A172 (cell line): Measurements from ENCODE around the gene ULBP2. TPM values are rescaled to one million over a fixed set of nuclear protein-coding genes. Genes with fewer than 3 reads are reported as not detected.
"Not testable (repeated sequence)": the region's sequence is repeated elsewhere in the genome, so short reads cannot be mapped to it uniquely, and the experiment has no call there.

ENCODE experiments used
- DNase-seq: peaks from one replicate; pipeline ENCODE4 v3.0.0-alpha.2; 2015; ENCODE audit warnings: low spot score
- total RNA-seq: library from RNA; depleted of rRNA; stranded (reverse); fragments of >200 nt; shearing (Covaris generic); gene quantifications from 2 replicates; pipeline ENCODE4 v1.2.3, GENCODE V29; 2014

ULBP2 gene
- total RNA-seq, 1 experiment from 2014 or later: 17.3 TPM

- no peak for DNase-seq
Measured at GRCh38 chr6:149969635-149970034, 27.8 kb downstream of the ULBP2 start.

- DNase-seq: not testable (repeated sequence)
Measured at GRCh38 chr6:149974394-149974793, 32.6 kb downstream of the ULBP2 start.

- DNase-seq: no peak
Measured at GRCh38 chr6:149974825-149975224, 33.0 kb downstream of the ULBP2 start.

- DNase-seq: no peak
Measured at GRCh38 chr6:149975400-149975799, 33.6 kb downstream of the ULBP2 start.

GRCh38 chr6:149977221-149977620 is 35.4 kb downstream of the ULBP2 start:
- no peak for DNase-seq

- no peak for DNase-seq
Measured at GRCh38 chr6:149978610-149979009, 36.8 kb downstream of the ULBP2 start.

GRCh38 chr6:149979293-149979692 is 37.5 kb downstream of the ULBP2 start:
- no peak for DNase-seq

GRCh38 chr6:149983145-149983544 is 41.3 kb downstream of the ULBP2 start:
- no peak for DNase-seq

GRCh38 chr6:149984773-149985172 is 43.0 kb downstream of the ULBP2 start:
- no peak for DNase-seq

- DNase-seq: peak; percentile 29
Measured at GRCh38 chr6:149985481-149985937, 43.7 kb downstream of the ULBP2 start.

GRCh38 chr6:149987602-149988107 is 45.8 kb downstream of the ULBP2 start:
- no peak for DNase-seq

GRCh38 chr6:149988550-149989346 is 46.9 kb downstream of the ULBP2 start:
- no peak for DNase-seq

GRCh38 chr6:149990212-149990660 is 48.4 kb downstream of the ULBP2 start:
- DNase-seq: no peak

GRCh38 chr6:149990661-149991471 is 49.1 kb downstream of the ULBP2 start:
- DNase-seq: no peak

- not testable (repeated sequence) for DNase-seq
Measured at GRCh38 chr6:149991472-149991795, 49.6 kb downstream of the ULBP2 start.

- DNase-seq: no peak
Measured at GRCh38 chr6:149991838-149992237, 50.0 kb downstream of the ULBP2 start.

GRCh38 chr6:149995235-149995750 is 53.5 kb downstream of the ULBP2 start:
- no peak for DNase-seq

- no peak for DNase-seq
Measured at GRCh38 chr6:149995971-149996370, 54.2 kb downstream of the ULBP2 start.
